ENCODE data around the gene ZCCHC14.
A peak's percentile ranks its signal among the peaks of the same experiment; 100 is the strongest.
"Not testable (repeated sequence)": the region's sequence is repeated elsewhere in the genome, so short reads cannot be mapped to it uniquely, and the experiment has no call there.

Gene ZCCHC14

GRCh38 chr16:87404764-87405625 is 87.8 kb downstream of the ZCCHC14 start:
- no peak for DNase-seq

- no peak for DNase-seq
These were observed 97.5 kb downstream of the ZCCHC14 start for GRCh38 chr16:87395181-87395842.

GRCh38 chr16:87393680-87394055 is 99.2 kb downstream of the ZCCHC14 start:
- DNase-seq = no peak

- peak; percentile 6 to 39 for DNase-seq
These were observed 99.8 kb downstream of the ZCCHC14 start for GRCh38 chr16:87392821-87393679.

- DNase-seq = peak; percentile 84 to 88
These were observed 100.6 kb downstream of the ZCCHC14 start, which contains the start of gene MAP1LC3B for GRCh38 chr16:87391950-87392820. MAP1LC3B (plus strand) TSS chr16:87392336; CDS start chr16:87392428, 92 bp downstream.

- DNase-seq = peak; percentile 15 to 42
These were observed 101.4 kb downstream of the ZCCHC14 start for GRCh38 chr16:87391324-87391949.

- no peak for DNase-seq
These were observed 102.0 kb downstream of the ZCCHC14 start for GRCh38 chr16:87390641-87391323.

- DNase-seq = not testable (repeated sequence)
These were observed 102.9 kb downstream of the ZCCHC14 start for GRCh38 chr16:87389914-87390313.

- DNase-seq = no peak
These were observed 103.6 kb downstream of the ZCCHC14 start for GRCh38 chr16:87389245-87389644.

- no peak for DNase-seq
These were observed 104.0 kb downstream of the ZCCHC14 start for GRCh38 chr16:87388818-87389134.

GRCh38 chr16:87387942-87388817 is 104.6 kb downstream of the ZCCHC14 start:
- DNase-seq = peak; percentile 95 to 97

- not testable (repeated sequence) for DNase-seq
These were observed 108.0 kb downstream of the ZCCHC14 start for GRCh38 chr16:87384875-87385167.

- peak; percentile 52 to 59 for DNase-seq
These were observed 108.5 kb downstream of the ZCCHC14 start for GRCh38 chr16:87384162-87384874.

GRCh38 chr16:87383505-87384161 is 109.2 kb downstream of the ZCCHC14 start, which contains the start of gene FBXO31:
FBXO31 (minus strand) TSS chr16:87383776; CDS start chr16:87383744, 32 bp downstream.
- peak; percentile 72 for DNase-seq

- DNase-seq = peak in 1 of 2 experiments; percentile 26
These were observed 110.6 kb downstream of the ZCCHC14 start for GRCh38 chr16:87382023-87382785.

- DNase-seq = no peak
These were observed 111.9 kb downstream of the ZCCHC14 start for GRCh38 chr16:87380881-87381280.

- no peak for DNase-seq
These were observed 112.4 kb downstream of the ZCCHC14 start for GRCh38 chr16:87380403-87380802.

GRCh38 chr16:87379312-87379752 is 113.5 kb downstream of the ZCCHC14 start:
- DNase-seq = not testable (repeated sequence)

Data from AML-193 (cell line).